ENCODE data around the gene MCMBP.
"Not testable (repeated sequence)": the region's sequence is repeated elsewhere in the genome, so short reads cannot be mapped to it uniquely, and the experiment has no call there.

MCMBP gene

GRCh38 chr10:119872610-119872859 lies at the start of gene MCMBP:
TSS of gene MCMBP (minus strand) at chr10:119872843. CDS start at chr10:119872584, 259 bp downstream.
- H3K27ac ChIP-seq = peak within 1 kb of the TSS; percentile 58
- in situ Hi-C loops (cut with HindIII; ENCODE audit: low pct_ligation_motif_present, low sequenced_read_pairs) = no loop called here
- TF ChIP-seq, protein P1, sequence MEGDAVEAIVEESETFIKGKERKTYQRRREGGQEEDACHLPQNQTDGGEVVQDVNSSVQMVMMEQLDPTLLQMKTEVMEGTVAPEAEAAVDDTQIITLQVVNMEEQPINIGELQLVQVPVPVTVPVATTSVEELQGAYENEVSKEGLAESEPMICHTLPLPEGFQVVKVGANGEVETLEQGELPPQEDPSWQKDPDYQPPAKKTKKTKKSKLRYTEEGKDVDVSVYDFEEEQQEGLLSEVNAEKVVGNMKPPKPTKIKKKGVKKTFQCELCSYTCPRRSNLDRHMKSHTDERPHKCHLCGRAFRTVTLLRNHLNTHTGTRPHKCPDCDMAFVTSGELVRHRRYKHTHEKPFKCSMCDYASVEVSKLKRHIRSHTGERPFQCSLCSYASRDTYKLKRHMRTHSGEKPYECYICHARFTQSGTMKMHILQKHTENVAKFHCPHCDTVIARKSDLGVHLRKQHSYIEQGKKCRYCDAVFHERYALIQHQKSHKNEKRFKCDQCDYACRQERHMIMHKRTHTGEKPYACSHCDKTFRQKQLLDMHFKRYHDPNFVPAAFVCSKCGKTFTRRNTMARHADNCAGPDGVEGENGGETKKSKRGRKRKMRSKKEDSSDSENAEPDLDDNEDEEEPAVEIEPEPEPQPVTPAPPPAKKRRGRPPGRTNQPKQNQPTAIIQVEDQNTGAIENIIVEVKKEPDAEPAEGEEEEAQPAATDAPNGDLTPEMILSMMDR (IDR thresholded peaks at IDR 0.05; ENCODE audit: low read depth, low read length, missing control alignments) = no peak

DNA sequence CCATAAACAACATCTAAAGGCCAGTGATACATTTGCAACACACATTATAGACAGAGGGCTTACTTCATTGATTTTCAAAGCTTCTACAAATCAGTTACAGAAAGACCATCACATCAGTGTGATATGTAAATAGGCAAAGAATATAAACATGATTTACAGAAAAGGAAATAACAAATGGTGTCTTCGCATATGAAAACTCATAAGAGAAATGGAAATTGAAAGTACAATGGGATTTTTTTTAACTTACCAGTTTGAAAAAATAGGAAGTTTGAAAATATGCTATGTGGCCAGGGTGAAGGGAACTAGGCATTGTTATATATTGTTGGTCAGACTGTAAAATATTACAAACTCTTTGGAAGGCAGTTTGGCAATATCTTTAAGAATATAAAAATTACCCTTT lies 47.2 kb upstream of the MCMBP start:
- H3K27ac ChIP-seq = no peak overlapping the region
- no peak overlapping the region for H3K4me3 ChIP-seq (ENCODE audit: low read depth, low read length)
- no peaks in the 10 kb centered on the region for H3K27me3 ChIP-seq (replicated peaks)
- peaks cover 71% of the 10 kb centered on the region for H3K36me3 ChIP-seq (replicated peaks)
- TF ChIP-seq, protein P1 (IDR thresholded peaks at IDR 0.05; ENCODE audit: low read depth, low read length, missing control alignments) = no peak
- in situ Hi-C loops (cut with HindIII; ENCODE audit: low pct_ligation_motif_present, low sequenced_read_pairs) = no loop called here
- no peak for DNase-seq

More at GRCh38 chr10:119872610-119872859, at the start of gene MCMBP:
- H3K4me3 ChIP-seq (ENCODE audit: low read depth, low read length) = peak within 1 kb of the TSS; percentile 80
- no peaks in the 10 kb centered on the region for H3K27me3 ChIP-seq (replicated peaks)
- no peak for DNase-seq
- H3K36me3 ChIP-seq (replicated peaks) = no peaks in the 10 kb centered on the region

GRCh38 chr10:119919271-119919670 lies 46.6 kb upstream of the MCMBP start:
- in situ Hi-C loops (cut with HindIII; ENCODE audit: low pct_ligation_motif_present, low sequenced_read_pairs) = no loop called here
- peaks cover 71% of the 10 kb centered on the region for H3K36me3 ChIP-seq (replicated peaks)
- no peak overlapping the region for H3K4me3 ChIP-seq (ENCODE audit: low read depth, low read length)
- H3K27me3 ChIP-seq (replicated peaks) = no peaks in the 10 kb centered on the region
- H3K27ac ChIP-seq = no peak overlapping the region
- TF ChIP-seq, protein P1 (IDR thresholded peaks at IDR 0.05; ENCODE audit: low read depth, low read length, missing control alignments) = no peak
- DNase-seq = no peak

DNA sequence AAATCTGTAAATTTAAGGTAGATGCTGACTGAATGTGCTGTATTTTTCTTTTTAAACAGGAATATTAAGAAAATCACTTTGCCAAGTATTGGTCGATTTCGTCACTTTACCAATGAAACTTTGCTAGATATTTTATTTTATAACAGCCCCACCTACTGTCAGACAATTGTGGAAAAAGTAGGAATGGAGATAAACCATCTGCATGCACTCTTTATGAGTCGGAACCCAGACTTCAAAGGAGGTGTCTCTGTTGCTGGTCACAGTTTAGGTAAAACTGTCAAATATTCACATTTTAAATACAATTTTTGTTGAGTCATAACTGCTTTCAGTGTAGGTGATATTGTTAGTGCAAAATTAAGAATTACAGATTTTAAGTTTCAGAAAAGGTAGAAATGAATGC lies 45.1 kb upstream of the MCMBP start:
- Histone ChIP-seq H3K4me3 (ENCODE audit: low read depth, low read length) (no peak overlapping the region), H3K36me3 (replicated peaks) (peaks cover 73% of the 10 kb centered on the region), H3K27me3 (replicated peaks) (no peaks in the 10 kb centered on the region), H3K27ac (no peak overlapping the region)
- DNase-seq = no peak
- TF ChIP-seq, protein P1 (IDR thresholded peaks at IDR 0.05; ENCODE audit: low read depth, low read length, missing control alignments) = peak; percentile 8
- in situ Hi-C loops (cut with HindIII; ENCODE audit: low pct_ligation_motif_present, low sequenced_read_pairs) = no loop called here

DNA sequence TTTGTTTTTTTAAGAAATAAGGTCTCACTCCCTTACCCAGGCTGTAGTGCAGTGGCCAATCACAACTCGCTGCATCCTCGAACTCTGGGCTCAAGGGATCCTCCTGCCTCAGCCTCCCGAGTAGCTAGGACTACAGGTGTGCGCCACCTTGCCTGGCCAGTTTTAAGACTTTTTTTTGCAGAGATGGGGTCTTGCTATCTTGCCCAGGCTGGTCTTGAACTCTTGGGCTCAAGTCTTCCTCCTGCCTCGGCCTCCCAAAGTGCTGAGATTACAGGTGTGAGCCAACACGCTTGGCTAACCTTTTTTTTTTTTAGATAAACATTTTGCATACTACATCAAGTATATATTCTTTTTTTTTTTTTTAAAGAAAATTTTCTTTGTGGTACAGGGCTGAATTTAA lies 38.0 kb upstream of the MCMBP start:
- DNase-seq = no peak
- Histone ChIP-seq H3K36me3 (replicated peaks) (peaks cover 52% of the 10 kb centered on the region), H3K27me3 (replicated peaks) (no peaks in the 10 kb centered on the region)

GRCh38 chr10:119908166-119908565 lies 35.5 kb upstream of the MCMBP start:
- H3K36me3 ChIP-seq (replicated peaks) = peaks cover 54% of the 10 kb centered on the region
- DNase-seq = no peak
- TF ChIP-seq, protein P1 (IDR thresholded peaks at IDR 0.05; ENCODE audit: low read depth, low read length, missing control alignments) = no peak
- H3K27me3 ChIP-seq (replicated peaks) = no peaks in the 10 kb centered on the region
- in situ Hi-C loops (cut with HindIII; ENCODE audit: low pct_ligation_motif_present, low sequenced_read_pairs) = no loop called here
- no peak overlapping the region for H3K27ac ChIP-seq
- H3K4me3 ChIP-seq (ENCODE audit: low read depth, low read length) = no peak overlapping the region

More for the DNA sequence above, 38.0 kb upstream of the MCMBP start:
- in situ Hi-C loops (cut with HindIII; ENCODE audit: low pct_ligation_motif_present, low sequenced_read_pairs) = no loop called here
- H3K4me3 ChIP-seq (ENCODE audit: low read depth, low read length) = no peak overlapping the region
- no peak overlapping the region for H3K27ac ChIP-seq
- TF ChIP-seq, protein P1 (IDR thresholded peaks at IDR 0.05; ENCODE audit: low read depth, low read length, missing control alignments) = no peak

GRCh38 chr10:119907695-119908094 lies 35.1 kb upstream of the MCMBP start:
- H3K36me3 ChIP-seq (replicated peaks) = peaks cover 54% of the 10 kb centered on the region
- H3K27me3 ChIP-seq (replicated peaks); in situ Hi-C loops (cut with HindIII; ENCODE audit: low pct_ligation_motif_present, low sequenced_read_pairs); DNase-seq; H3K27ac ChIP-seq; H3K4me3 ChIP-seq (ENCODE audit: low read depth, low read length): not testable (repeated sequence)
